HL-60 (cell line): ENCODE measurements around the gene CALN1.

Experiments
- CTCF ChIP-seq: IDR thresholded peaks from one replicate; pipeline ENCODE4 v1.5.1; 2011; ENCODE audit warnings: low read length, control low read depth, inconsistent platforms; ENCODE audit not compliant: insufficient read depth
- GABPA ChIP-seq: IDR thresholded peaks from 2 replicates; pipeline ENCODE4 v1.6.1; 2012; ENCODE audit warnings: low read depth
- POLR2AphosphoS5 ChIP-seq: IDR thresholded peaks from 2 replicates; pipeline ENCODE4 v1.6.1; 2012; ENCODE audit warnings: low read depth
- REST ChIP-seq: IDR thresholded peaks from 2 replicates; pipeline ENCODE4 v1.6.1; 2012; ENCODE audit warnings: low read depth; ENCODE audit not compliant: insufficient replicate concordance
- SPI1 ChIP-seq: IDR thresholded peaks from 2 replicates; pipeline ENCODE4 v1.6.1; 2012; ENCODE audit warnings: low read depth, mild to moderate bottlenecking, borderline replicate concordance

GRCh38 chr7:72406820-72407403 lies 5.2 kb downstream of the CALN1 start:
- TF ChIP-seq CTCF, result no peak
- TF ChIP-seq REST, result no peak
- TF ChIP-seq GABPA, result no peak
- no peak for TF ChIP-seq POLR2AphosphoS5
- TF ChIP-seq SPI1, result no peak
